HEK293 (cell line): Measurements from ENCODE around the gene CKS2.
"Not testable (repeated sequence)": the region's sequence is repeated elsewhere in the genome, so short reads cannot be mapped to it uniquely, and the experiment has no call there.

ENCODE experiments used
- CTCF ChIA-PET: fragments of 350-600 bp; formaldehyde crosslinking; extraction: SDS; loops from one replicate; lab custom pipeline; 2021; ENCODE audit warnings: antibody characterized with exemption; lab: Yijun Ruan, JAX
- POLR2A ChIA-PET: fragments of 300-600 bp; formaldehyde crosslinking; extraction: SDS; loops from one replicate; lab custom pipeline; 2020; ENCODE audit warnings: antibody characterized with exemption, inconsistent platforms; lab: Yijun Ruan, JAX
- H3K27ac ChIP-seq: fragments of 200-500 bp; sonication (Bioruptor generic); 2 replicates; pipeline ENCODE4 v1.5.1; 2014; ENCODE audit warnings: low read depth, low read length, control low read depth, inconsistent platforms; ENCODE audit errors: extremely low read depth
- H3K36me3 ChIP-seq, 2 experiments: fragments of 200-500 bp in 1 of 2; sonication (Bioruptor generic) in 1 of 2; 1 replicate in 1 of 2; 2 replicates in 1 of 2; pipeline ENCODE4 v1.5.1; 2014 to 2017; ENCODE audit warnings: inconsistent platforms in 2 of 2, low read length in 2 of 2; ENCODE audit not compliant: control insufficient read depth in 2 of 2, insufficient read depth in 1 of 2
- H3K4me1 ChIP-seq: fragments of 200-500 bp; sonication (Bioruptor generic); 2 replicates; pipeline ENCODE4 v1.5.1; 2014; ENCODE audit warnings: mild to moderate bottlenecking, low read length, inconsistent platforms; ENCODE audit not compliant: control insufficient read depth, insufficient read depth
- H3K4me3 ChIP-seq: 2 replicates; pipeline ENCODE4 v1.5.1; 2011; ENCODE audit warnings: low read depth, mild to moderate bottlenecking, control low read depth, low read length, moderate library complexity
- H3K9me3 ChIP-seq: fragments of 200-500 bp; sonication (Bioruptor generic); 2 replicates; pipeline ENCODE4 v1.5.1; 2014; ENCODE audit warnings: low read depth, low read length, inconsistent platforms; ENCODE audit not compliant: control insufficient read depth, insufficient read depth
- GFI1B ChIP-seq: fragments of 450-650 bp; formaldehyde crosslinking; IDR thresholded peaks from 2 replicates; pipeline ENCODE4 v1.5.1; 2016; ENCODE audit warnings: missing biosample characterization, missing genetic modification characterization
- KLF10 ChIP-seq: fragments of 450-650 bp; IDR thresholded peaks from 2 replicates; pipeline ENCODE4 v1.5.1; 2018; ENCODE audit warnings: missing biosample characterization, mild to moderate bottlenecking, missing genetic modification characterization
- KLF9 ChIP-seq: fragments of 450-650 bp; formaldehyde crosslinking; IDR thresholded peaks from 2 replicates; pipeline ENCODE4 v1.5.1; 2016; ENCODE audit warnings: missing biosample characterization, missing genetic modification characterization, low read depth
- OSR2 ChIP-seq: fragments of 450-650 bp; formaldehyde crosslinking; IDR thresholded peaks from 2 replicates; pipeline ENCODE4 v1.5.1; 2016; ENCODE audit warnings: missing biosample characterization, missing genetic modification characterization
- SP3 ChIP-seq: fragments of 450-650 bp; formaldehyde crosslinking; IDR thresholded peaks from 2 replicates; pipeline ENCODE4 v1.5.1; 2016; ENCODE audit warnings: missing biosample characterization, missing genetic modification characterization
- SP7 ChIP-seq: fragments of 450-650 bp; formaldehyde crosslinking; IDR thresholded peaks from 2 replicates; pipeline ENCODE4 v1.5.1; 2016; ENCODE audit warnings: missing biosample characterization, missing genetic modification characterization
- ZBTB17 ChIP-seq: fragments of 450-650 bp; formaldehyde crosslinking; IDR thresholded peaks from 2 replicates; pipeline ENCODE4 v1.5.1; 2016; ENCODE audit warnings: missing biosample characterization, missing genetic modification characterization
- ZBTB21 ChIP-seq: fragments of 450-650 bp; formaldehyde crosslinking; IDR thresholded peaks from 2 replicates; pipeline ENCODE4 v1.5.1; 2017; ENCODE audit warnings: missing biosample characterization, missing genetic modification characterization
- ZNF114 ChIP-seq: fragments of 450-650 bp; formaldehyde crosslinking; IDR thresholded peaks from 2 replicates; pipeline ENCODE4 v1.5.0; 2017; ENCODE audit warnings: missing biosample characterization, missing genetic modification characterization
- ZNF155 ChIP-seq: fragments of 450-650 bp; formaldehyde crosslinking; IDR thresholded peaks from 2 replicates; pipeline ENCODE4 v1.5.1; 2016; ENCODE audit warnings: missing biosample characterization, missing genetic modification characterization
- ZNF202 ChIP-seq: fragments of 450-650 bp; formaldehyde crosslinking; IDR thresholded peaks from 2 replicates; pipeline ENCODE4 v1.5.1; 2016; ENCODE audit warnings: missing biosample characterization, missing genetic modification characterization, borderline replicate concordance
- ZNF23 ChIP-seq: fragments of 450-650 bp; formaldehyde crosslinking; IDR thresholded peaks from 2 replicates; pipeline ENCODE4 v1.5.1; 2016; ENCODE audit warnings: missing biosample characterization, missing genetic modification characterization, borderline replicate concordance
- ZNF311 ChIP-seq: fragments of 450-650 bp; formaldehyde crosslinking; IDR thresholded peaks from 2 replicates; pipeline ENCODE4 v1.5.1; 2017; ENCODE audit warnings: missing biosample characterization, missing genetic modification characterization, borderline replicate concordance
- ZNF324 ChIP-seq: fragments of 450-650 bp; formaldehyde crosslinking; IDR thresholded peaks from 2 replicates; pipeline ENCODE4 v1.5.1; 2016; ENCODE audit warnings: missing biosample characterization, missing genetic modification characterization
- ZNF362 ChIP-seq: fragments of 450-650 bp; formaldehyde crosslinking; IDR thresholded peaks from 2 replicates; pipeline ENCODE4 v1.5.1; 2016; ENCODE audit warnings: missing biosample characterization, missing genetic modification characterization
- ZNF366 ChIP-seq: fragments of 450-650 bp; formaldehyde crosslinking; conservative IDR thresholded peaks from 2 replicates; pipeline ENCODE4 v1.5.1; 2016; ENCODE audit warnings: missing biosample characterization, missing genetic modification characterization
- ZNF426 ChIP-seq: fragments of 450-650 bp; formaldehyde crosslinking; IDR thresholded peaks from 2 replicates; pipeline ENCODE4 v1.5.1; 2017; ENCODE audit warnings: missing biosample characterization, missing genetic modification characterization, mild to moderate bottlenecking, inconsistent platforms, moderate library complexity
- ZNF521 ChIP-seq: fragments of 450-650 bp; formaldehyde crosslinking; IDR thresholded peaks from 2 replicates; pipeline ENCODE4 v1.5.1; 2017; ENCODE audit warnings: missing biosample characterization, mild to moderate bottlenecking, missing genetic modification characterization
- ZNF580 ChIP-seq: fragments of 450-650 bp; formaldehyde crosslinking; IDR thresholded peaks from 2 replicates; pipeline ENCODE4 v1.5.1; 2016; ENCODE audit warnings: missing biosample characterization, missing genetic modification characterization
- ZNF585B ChIP-seq: fragments of 450-650 bp; formaldehyde crosslinking; IDR thresholded peaks from 2 replicates; pipeline ENCODE4 v1.5.1; 2016; ENCODE audit warnings: missing biosample characterization, missing genetic modification characterization
- ZNF639 ChIP-seq: fragments of 450-650 bp; formaldehyde crosslinking; IDR thresholded peaks from 2 replicates; pipeline ENCODE4 v1.5.1; 2016; ENCODE audit warnings: missing biosample characterization, missing genetic modification characterization
- ZNF658 ChIP-seq: fragments of 450-650 bp; formaldehyde crosslinking; IDR thresholded peaks from 2 replicates; pipeline ENCODE4; 2016; ENCODE audit warnings: missing biosample characterization, missing genetic modification characterization
- ZNF768 ChIP-seq: fragments of 450-650 bp; formaldehyde crosslinking; IDR thresholded peaks from 2 replicates; pipeline ENCODE4 v1.5.1; 2018; ENCODE audit warnings: missing biosample characterization, mild to moderate bottlenecking, missing genetic modification characterization
- ZNF777 ChIP-seq: fragments of 450-650 bp; formaldehyde crosslinking; IDR thresholded peaks from 2 replicates; pipeline ENCODE4 v1.5.1; 2017; ENCODE audit warnings: missing biosample characterization, missing genetic modification characterization, borderline replicate concordance
- ZNF785 ChIP-seq: fragments of 450-650 bp; formaldehyde crosslinking; IDR thresholded peaks from 2 replicates; pipeline ENCODE4 v1.5.1; 2016; ENCODE audit warnings: missing biosample characterization, missing genetic modification characterization
- ZSCAN18 ChIP-seq: fragments of 450-650 bp; formaldehyde crosslinking; IDR thresholded peaks from 2 replicates; pipeline ENCODE4 v1.5.1; 2016; ENCODE audit warnings: missing biosample characterization, missing genetic modification characterization

The CKS2 gene

GRCh38 chr9:89276040-89276439 is 35.0 kb upstream of the CKS2 start:
- POLR2A ChIA-PET, H3K36me3 ChIP-seq, H3K27ac ChIP-seq, H3K4me3 ChIP-seq, H3K4me1 ChIP-seq, H3K9me3 ChIP-seq: not testable (repeated sequence)
- CTCF ChIA-PET, result interaction anchor here (0.7 kb wide), 1 partner anchor 702 kb away, joined by 4 read pairs; no protein-coding TSS in a partner anchor
- peak; percentile 13; the same call in 1 of the 2 replicates for TF ChIP-seq ZNF585B (tag by site-specific recombination)

GRCh38 chr9:89277043-89277442 is 34.0 kb upstream of the CKS2 start:
- CTCF ChIA-PET, result interaction anchor here (0.8 kb wide), 1 partner anchor 616 kb away, joined by 5 read pairs; no protein-coding TSS in a partner anchor
- H3K9me3 ChIP-seq, result no peaks in the 10 kb centered on the region
- POLR2A ChIA-PET, result no interaction called here
- H3K4me3 ChIP-seq, result no peak overlapping the region
- no peaks in the 10 kb centered on the region for H3K36me3 ChIP-seq
- no peak overlapping the region for H3K27ac ChIP-seq
- H3K4me1 ChIP-seq, result no peaks in the 10 kb centered on the region
- no peak for TF ChIP-seq ZNF521 (tag by site-specific recombination)
- TF ChIP-seq ZNF202 (tag by site-specific recombination), result no peak
- no peak for TF ChIP-seq KLF10 (tag by site-specific recombination)
- no peak for TF ChIP-seq ZNF658 (tag by site-specific recombination)

- H3K4me3 ChIP-seq, result no peak overlapping the region
- H3K9me3 ChIP-seq, result no peaks in the 10 kb centered on the region
- H3K4me1 ChIP-seq, result no peaks in the 10 kb centered on the region
- H3K27ac ChIP-seq, result no peak overlapping the region
- POLR2A ChIA-PET, result no interaction called here
- no peaks in the 10 kb centered on the region for H3K36me3 ChIP-seq
- TF ChIP-seq ZNF23 (tag by site-specific recombination), result no peak
- no peak for TF ChIP-seq SP3
- no peak for TF ChIP-seq ZNF362 (tag by site-specific recombination)
- no peak for TF ChIP-seq GFI1B (tag by site-specific recombination)
- CTCF ChIA-PET, result interaction anchor here (0.8 kb wide), 1 partner anchor 617 kb away, joined by 5 read pairs; no protein-coding TSS in a partner anchor
These were observed 33.5 kb upstream of the CKS2 start for GRCh38 chr9:89277454-89277853.

GRCh38 chr9:89278551-89278950 is 32.4 kb upstream of the CKS2 start:
- ChIA-PET POLR2A (interaction anchor here (0.7 kb wide), 1 partner anchor 218 kb away, joined by 3 read pairs; no protein-coding TSS in a partner anchor), CTCF (interaction anchor here (0.6 to 1.7 kb wide), 13 partner anchors 9 to 1599 kb away, joined by 3 to 6 read pairs (median 3); no protein-coding TSS in a partner anchor)
- H3K4me3 ChIP-seq, result no peak overlapping the region
- TF ChIP-seq ZBTB17 (tag by site-specific recombination) (no peak), ZSCAN18 (no peak), ZNF426 (tag by site-specific recombination) (no peak), ZNF639 (tag by site-specific recombination) (no peak), ZNF777 (tag by site-specific recombination) (no peak), ZBTB21 (tag by site-specific recombination) (no peak), ZNF311 (tag by site-specific recombination) (no peak), ZNF114 (no peak), ZNF324 (tag by site-specific recombination) (no peak), OSR2 (no peak), ZNF658 (tag by site-specific recombination) (no peak), SP7 (tag by site-specific recombination) (no peak), ZNF580 (no peak), KLF9 (tag by site-specific recombination) (no peak), ZNF785 (tag by site-specific recombination) (no peak), ZNF366 (tag by site-specific recombination) (no peak), ZNF155 (no peak), ZNF768 (no peak)
- TF ChIP-seq, all 188 proteins: peak for 0
- Histone ChIP-seq H3K36me3 (no peaks in the 10 kb centered on the region), H3K9me3 (no peaks in the 10 kb centered on the region), H3K27ac (no peak overlapping the region), H3K4me1 (no peaks in the 10 kb centered on the region)
